Right lobe of liver (tissue), 6 donors: ENCODE measurements around the gene DTNA. TPM values are rescaled to one million over a fixed set of nuclear protein-coding genes. Genes with fewer than 3 reads are reported as not detected.
A peak's percentile ranks its signal among the peaks of the same experiment; 100 is the strongest.
"Not testable (repeated sequence)": the region's sequence is repeated elsewhere in the genome, so short reads cannot be mapped to it uniquely, and the experiment has no call there.

Experiments used
- ATAC-seq, 4 donors: fragments of 200-7000 bp; cut with Tn5 transposase; one replicate each; pipeline ENCODE4 v1.9.1; 2020; ENCODE audit warnings: mild to moderate bottlenecking in 4 of 4, moderate library complexity in 4 of 4
- DNase-seq, 3 donors: peaks; one replicate each; pipeline ENCODE4 v3.0.0-alpha.2; 2020
- H3K27ac ChIP-seq, 3 donors: fragments of 200-600 bp; one replicate each; pipeline ENCODE4 v1.8.0; 2022
- H3K27me3 ChIP-seq, 2 donors: fragments of 200-600 bp; one replicate each; pipeline ENCODE4 v1.8.0; 2022
- H3K36me3 ChIP-seq, 4 donors: fragments of 200-600 bp; sonication (generic) in 1 of 4; one replicate each; pipeline versions ENCODE4 v1.5.1 to v1.8.0; 2017 to 2022; ENCODE audit warnings: control low read depth in 1 of 4
- H3K4me1 ChIP-seq, 4 donors: fragments of 200-600 bp; sonication (generic) in 1 of 4; one replicate each; pipeline versions ENCODE4 v1.5.1 to v1.8.0; 2017 to 2022; ENCODE audit warnings: control low read depth in 1 of 4
- H3K4me3 ChIP-seq, 3 donors: fragments of 200-600 bp; one replicate each; pipeline ENCODE4 v1.8.0; 2022
- H3K9me3 ChIP-seq, 4 donors: fragments of 200-600 bp; sonication (generic) in 1 of 4; one replicate each; pipeline versions ENCODE4 v1.5.1 to v1.8.0; 2017 to 2022; ENCODE audit warnings: control low read depth in 1 of 4
- CTCF ChIP-seq, 4 donors: fragments of 200-600 bp in 3 of 4; fragments of 450-650 bp in 1 of 4; IDR thresholded peaks; one replicate each; pipeline versions ENCODE4 v1.5.1 to v1.8.0; 2016 to 2022; ENCODE audit warnings: antibody characterized with exemption in 4 of 4, mild to moderate bottlenecking in 2 of 4
- POLR2A ChIP-seq: fragments of 450-650 bp; IDR thresholded peaks from one replicate; pipeline ENCODE4 v1.6.1; 2017; ENCODE audit warnings: antibody characterized with exemption, mild to moderate bottlenecking
- WGBS: methylation state at CpG from one replicate; pipeline ENCODE4 v1.1.6; 2018; ENCODE audit warnings: low coverage, low lambda C conversion rate; ENCODE audit not compliant: insufficient coverage; ENCODE audit errors: missing lambda C conversion rate; 5-methylcytosine and 5-hydroxymethylcytosine counted together
- intact Hi-C, 2 donors: fragments of 100-400 bp; cut with DNase I; formaldehyde crosslinking; loops; one replicate each; pipeline versions ENCODE4 v1.11.2 to v1.14.1; 2022
- total RNA-seq, 6 experiments: library from RNA; depleted of rRNA in 2 of 6; stranded (reverse); fragments of >200 nt in 2 of 6; fragmentation: NEBNext Ultra II Directional in 3 of 6; extraction: Animal tissue kit (Norgen Biotek cat#: 25700) in 3 of 6; gene quantifications; one replicate each; pipeline versions ENCODE4 v1.1.0 to v1.2.4, GENCODE V29; 2016 to 2023
- donor health status: DM: no; HTN: yes; CAD: no.
- donor health status: DM: no; HTN: no; CAD: no.
- donor health status: DM: no; HTN: no; CAD: no.
- donor health status: DM: no; HTN: yes; CAD: no.
- donor health status: DM: no; HTN: yes; CAD: no.

DTNA gene
- total RNA-seq, 6 experiments from 2014 or later, result 0.90 to 29.4 (median 13.7) TPM

DNA sequence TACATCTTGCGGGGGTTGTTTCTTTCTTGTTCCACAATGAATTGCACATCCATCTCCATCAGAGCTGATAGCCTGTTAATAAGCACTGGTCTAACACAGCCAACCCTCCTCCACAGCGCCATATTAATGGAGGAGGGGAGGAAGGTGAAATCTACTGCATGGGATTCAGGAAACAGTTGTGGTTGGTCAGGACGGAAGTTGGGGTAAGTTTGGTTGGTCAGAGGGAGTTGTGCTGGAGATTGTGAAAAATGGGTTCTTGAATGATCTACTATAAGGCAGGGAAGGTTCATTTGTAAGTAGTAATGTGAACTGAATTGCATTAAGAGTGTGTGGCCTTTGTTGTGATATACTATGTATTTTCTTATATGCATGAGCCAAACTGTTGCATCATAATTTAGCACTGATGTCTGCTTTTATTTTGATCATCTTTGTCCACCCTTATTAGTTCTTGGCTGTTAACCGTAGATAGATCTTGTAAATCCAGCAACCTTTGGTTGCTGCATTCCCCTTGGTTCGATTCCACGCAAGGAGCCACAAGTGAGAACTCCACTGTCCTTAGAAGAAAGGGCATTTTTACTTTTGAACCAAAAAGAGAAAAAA lies 180.5 kb downstream of the DTNA start:
- no peaks in the 10 kb centered on the region for H3K27me3 ChIP-seq
- no peaks in the 10 kb centered on the region for H3K9me3 ChIP-seq
- TF ChIP-seq CTCF (IDR thresholded peaks at IDR 0.05), result no peak
- no peak for TF ChIP-seq POLR2A
- no peak overlapping the region for H3K27ac ChIP-seq
- H3K36me3 ChIP-seq, result peaks cover 0 to 7% (median 0%) of the 10 kb centered on the region in 4 donors
- H3K4me1 ChIP-seq, result no peaks in the 10 kb centered on the region
- intact Hi-C loops, result no loop called here
- H3K4me3 ChIP-seq, result no peak overlapping the region
- no peak for DNase-seq
- WGBS, result 69% methylated on average over 6 of the region's 6 CpGs
- ATAC-seq, result no peak

DNA sequence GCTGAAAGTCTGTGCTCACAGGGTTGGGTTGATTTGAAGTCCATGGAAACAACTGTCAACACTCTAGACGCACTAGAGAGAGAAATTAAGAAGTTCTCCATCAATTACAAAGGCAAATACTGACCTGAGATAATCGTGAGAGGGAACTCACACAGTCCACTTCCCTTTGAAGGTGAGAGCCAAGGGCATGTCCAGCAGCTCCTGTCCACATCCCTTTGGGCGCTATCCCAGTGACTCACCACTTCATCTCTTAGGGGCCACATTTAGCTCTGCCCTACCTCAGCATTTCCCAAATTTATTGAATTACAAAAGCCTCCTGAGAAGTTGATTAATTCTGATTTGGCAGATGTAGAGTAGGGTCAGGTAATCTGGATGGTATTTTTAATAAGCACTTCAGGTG lies 182.3 kb downstream of the DTNA start:
- WGBS, result 71% methylated on average over 2 of the region's 3 CpGs
- intact Hi-C loops, result no loop called here
- DNase-seq (no peak), ATAC-seq (peak in 1 of 4 donors; percentile 17)
- Histone ChIP-seq H3K4me1 (no peaks in the 10 kb centered on the region), H3K4me3 (no peak overlapping the region), H3K36me3 (peaks cover 0 to 7% (median 0%) of the 10 kb centered on the region in 4 donors), H3K9me3 (no peaks in the 10 kb centered on the region), H3K27me3 (no peaks in the 10 kb centered on the region), H3K27ac (no peak overlapping the region)
- no peak for TF ChIP-seq POLR2A

- no peak overlapping the region for H3K27ac ChIP-seq
- no peaks in the 10 kb centered on the region for H3K27me3 ChIP-seq
- H3K4me1 ChIP-seq, result no peaks in the 10 kb centered on the region
- ATAC-seq (no peak), DNase-seq (no peak)
- H3K9me3 ChIP-seq, result no peaks in the 10 kb centered on the region
- peaks cover 0 to 7% (median 0%) of the 10 kb centered on the region in 4 donors for H3K36me3 ChIP-seq
- intact Hi-C loops, result no loop called here
- TF ChIP-seq POLR2A (no peak), CTCF (IDR thresholded peaks at IDR 0.05) (no peak)
- no peak overlapping the region for H3K4me3 ChIP-seq
Measured at GRCh38 chr18:34893239-34893638, 183.1 kb downstream of the DTNA start.

- Histone ChIP-seq H3K27ac (no peak overlapping the region), H3K4me1 (no peaks in the 10 kb centered on the region), H3K36me3 (no peaks in the 10 kb centered on the region), H3K27me3 (no peaks in the 10 kb centered on the region), H3K4me3 (no peak overlapping the region), H3K9me3 (no peaks in the 10 kb centered on the region)
- TF ChIP-seq CTCF (IDR thresholded peaks at IDR 0.05) (peak in 1 of 4 donors; percentile 6), POLR2A (no peak)
- intact Hi-C loops, result no loop called here
- ATAC-seq (peak in 1 of 4 donors; percentile 48), DNase-seq (no peak)
Measured at GRCh38 chr18:34901299-34901698, 191.2 kb downstream of the DTNA start.

GRCh38 chr18:34904994-34905393 lies 194.9 kb downstream of the DTNA start:
- Histone ChIP-seq H3K27ac (no peak overlapping the region), H3K4me1 (no peaks in the 10 kb centered on the region), H3K36me3 (no peaks in the 10 kb centered on the region), H3K9me3 (no peaks in the 10 kb centered on the region), H3K4me3 (no peak overlapping the region), H3K27me3 (no peaks in the 10 kb centered on the region)
- intact Hi-C loops, result no loop called here
- ATAC-seq (no peak), DNase-seq (no peak)
- 76% methylated on average over 3 of the region's 3 CpGs for WGBS
- TF ChIP-seq CTCF (IDR thresholded peaks at IDR 0.05) (no peak), POLR2A (no peak)

DNA sequence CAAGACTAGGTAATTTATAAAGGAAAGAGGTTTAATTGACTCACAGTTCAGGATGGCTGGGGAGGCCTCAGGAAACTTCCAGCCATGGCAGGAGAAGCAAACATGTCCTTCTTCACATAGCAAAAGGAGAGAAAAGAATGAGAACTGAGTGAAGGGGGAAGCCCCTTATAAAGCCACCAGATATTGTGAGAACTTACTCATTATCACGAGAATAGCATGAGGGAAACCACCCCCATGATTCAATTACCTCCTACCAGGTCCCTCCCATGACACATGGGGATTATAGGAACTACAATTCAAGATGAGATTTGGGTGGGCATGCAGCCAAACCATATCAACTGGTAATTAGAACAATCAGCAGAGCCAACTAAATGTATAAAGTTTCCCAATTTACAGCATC lies 196.9 kb downstream of the DTNA start:
- WGBS, result 78% methylated on average over 1 of the region's 1 CpG
- H3K27ac ChIP-seq, H3K4me3 ChIP-seq, intact Hi-C loops, H3K36me3 ChIP-seq, H3K27me3 ChIP-seq, H3K4me1 ChIP-seq, DNase-seq, H3K9me3 ChIP-seq, ATAC-seq: not testable (repeated sequence)
